CMK (cell line): ENCODE data around the gene RASL11B.
"Not testable (repeated sequence)": the region's sequence is repeated elsewhere in the genome, so short reads cannot be mapped to it uniquely, and the experiment has no call there.

Experiments
- DNase-seq: peaks from one replicate; pipeline ENCODE4 v3.0.0-alpha.2; 2010; ENCODE audit warnings: low read depth

RASL11B gene

GRCh38 chr4:52861879-52862616 lies at the start of gene RASL11B:
Gene RASL11B, plus strand, starts transcription at chr4:52862317. Its CDS starts 191 bp downstream, at chr4:52862508.
- DNase-seq = peak; percentile 45

GRCh38 chr4:52813546-52813945 lies 48.6 kb upstream of the RASL11B start:
- DNase-seq = no peak

GRCh38 chr4:52822583-52822971 lies 39.5 kb upstream of the RASL11B start:
- no peak for DNase-seq

GRCh38 chr4:52822972-52823701 lies 39.0 kb upstream of the RASL11B start:
- no peak for DNase-seq

- DNase-seq = no peak
Measured at GRCh38 chr4:52823702-52824092, 38.4 kb upstream of the RASL11B start.

GRCh38 chr4:52824270-52824602 lies 37.9 kb upstream of the RASL11B start:
- DNase-seq = no peak

GRCh38 chr4:52824603-52825459 lies 37.3 kb upstream of the RASL11B start:
- no peak for DNase-seq

GRCh38 chr4:52825460-52826090 lies 36.5 kb upstream of the RASL11B start:
- no peak for DNase-seq

GRCh38 chr4:52833941-52834525 lies 28.1 kb upstream of the RASL11B start:
- no peak for DNase-seq

GRCh38 chr4:52834641-52835456 lies 27.3 kb upstream of the RASL11B start:
- not testable (repeated sequence) for DNase-seq

- DNase-seq = no peak
Measured at GRCh38 chr4:52836120-52836519, 26.0 kb upstream of the RASL11B start.

GRCh38 chr4:52836678-52837077 lies 25.4 kb upstream of the RASL11B start:
- no peak for DNase-seq

- no peak for DNase-seq
Measured at GRCh38 chr4:52837716-52838558, 24.2 kb upstream of the RASL11B start.

- no peak for DNase-seq
Measured at GRCh38 chr4:52838729-52839586, 23.2 kb upstream of the RASL11B start.

GRCh38 chr4:52840531-52841370 lies 21.4 kb upstream of the RASL11B start:
- no peak for DNase-seq

GRCh38 chr4:52841682-52842456 lies 20.2 kb upstream of the RASL11B start:
- DNase-seq = no peak

GRCh38 chr4:52842792-52843191 lies 19.3 kb upstream of the RASL11B start:
- DNase-seq = no peak
